B cell (primary cell): ENCODE data around the gene C20orf141. TPM values are rescaled to one million over a fixed set of nuclear protein-coding genes. Genes with fewer than 3 reads are reported as not detected.
"Not testable (repeated sequence)": the region's sequence is repeated elsewhere in the genome, so short reads cannot be mapped to it uniquely, and the experiment has no call there.

Source experiments
- ATAC-seq: fragments of 200-7000 bp; cut with Tn5 transposase; one replicate; pipeline ENCODE4 v1.10.0; 2021; ENCODE audit warnings: low read depth, mild to moderate bottlenecking, moderate number of reproducible peaks, moderate library complexity
- CTCF ChIA-PET: fragments of 350-600 bp; sonication (Branson Sonifier 250); formaldehyde crosslinking; loops from one replicate; lab custom pipeline; 2021; ENCODE audit warnings: antibody characterized with exemption, inconsistent platforms; lab: Charles Lee
- POLR2A ChIA-PET: fragments of 350-600 bp; sonication (Branson Sonifier 250); formaldehyde crosslinking; loops from one replicate; lab custom pipeline; 2021; ENCODE audit warnings: antibody characterized with exemption; lab: Charles Lee
- DNase-seq: peaks from one replicate; pipeline ENCODE4 v3.0.0; 2013
- H2AFZ ChIP-seq: 2 replicates; pipeline ENCODE4 v1.6.1; 2012; ENCODE audit warnings: mild to moderate bottlenecking, low read depth, low read length; ENCODE audit not compliant: insufficient read depth, poor library complexity, severe bottlenecking
- H3K27ac ChIP-seq, 2 donors: 1 replicate in 1 of 2; 2 replicates in 1 of 2; pipeline ENCODE4 v1.5.1; 2012 to 2013; ENCODE audit warnings: low read length in 2 of 2, mild to moderate bottlenecking in 2 of 2, moderate library complexity in 1 of 2
- H3K27me3 ChIP-seq, 4 experiments: fragments of 200-600 bp in 1 of 4; sonication (generic) in 1 of 4; replicated peaks in 1 of 4; 1 replicate in 2 of 4; 2 replicates in 2 of 4; pipeline versions ENCODE4 v1.6.1 to v1.7.0; 2013 to 2016; ENCODE audit warnings: low read length in 3 of 4, mild to moderate bottlenecking in 2 of 4, mixed read lengths in 1 of 4, moderate library complexity in 1 of 4; ENCODE audit not compliant: insufficient read depth in 4 of 4, control insufficient read depth in 3 of 4; ENCODE audit errors: control extremely low read depth in 1 of 4
- H3K36me3 ChIP-seq, 2 experiments: replicated peaks in 1 of 2; 1 replicate in 1 of 2; 2 replicates in 1 of 2; pipeline versions ENCODE4 v1.6.1 to v1.7.1; 2013; ENCODE audit warnings: low read length in 1 of 2; ENCODE audit not compliant: insufficient read depth in 2 of 2, control insufficient read depth in 1 of 2; ENCODE audit errors: control extremely low read depth in 1 of 2, extremely low read depth in 1 of 2
- H3K4me1 ChIP-seq, 2 donors: fragments of 200-600 bp in 1 of 2; sonication (generic) in 1 of 2; 1 replicate in 1 of 2; 2 replicates in 1 of 2; pipeline versions ENCODE4 v1.5.1 to v1.6.1; 2013 to 2017; ENCODE audit warnings: low read length in 2 of 2; ENCODE audit not compliant: control insufficient read depth in 2 of 2, insufficient read depth in 2 of 2
- H3K4me2 ChIP-seq: replicated peaks from 2 replicates; pipeline ENCODE3; 2012; ENCODE audit warnings: mild to moderate bottlenecking, low read depth, low read length; ENCODE audit not compliant: poor library complexity, severe bottlenecking
- H3K4me3 ChIP-seq, 5 experiments: fragments of 200-600 bp in 1 of 5; sonication (generic) in 1 of 5; 1 replicate in 3 of 5; 2 replicates in 2 of 5; pipeline versions ENCODE4 v1.5.1 to v1.7.0; 2011 to 2016; ENCODE audit warnings: low read length in 4 of 5, mild to moderate bottlenecking in 4 of 5, low read depth in 2 of 5, control low read depth in 1 of 5, moderate library complexity in 1 of 5; ENCODE audit not compliant: insufficient read depth in 1 of 5; ENCODE audit errors: control extremely low read depth in 1 of 5, extremely low read depth in 1 of 5
- H3K79me2 ChIP-seq: fragments of 200-600 bp; sonication (generic); one replicate; pipeline ENCODE4 v1.6.0; 2016; ENCODE audit warnings: low read length; ENCODE audit not compliant: control insufficient read depth, insufficient read depth
- H3K9ac ChIP-seq: fragments of 200-600 bp; sonication (generic); 2 replicates; pipeline ENCODE4 v1.6.1; 2017; ENCODE audit warnings: mild to moderate bottlenecking, low read length, moderate library complexity
- H3K9me3 ChIP-seq, 3 donors: one replicate each; pipeline versions ENCODE4 v1.6.1 to v1.7.1; 2013; ENCODE audit warnings: low read length in 2 of 3; ENCODE audit not compliant: control insufficient read depth in 2 of 3, insufficient read depth in 1 of 3; ENCODE audit errors: control extremely low read depth in 1 of 3
- H4K20me1 ChIP-seq: 2 replicates; pipeline ENCODE4 v1.6.0; 2012; ENCODE audit warnings: mild to moderate bottlenecking, low read length; ENCODE audit not compliant: insufficient read depth, control insufficient read depth, poor library complexity, severe bottlenecking
- H3K27ac Mint-ChIP-seq: one replicate; pipeline ENCODE4 v1.8.0; 2021; ENCODE audit warnings: mixed read lengths
- H3K27me3 Mint-ChIP-seq: one replicate; pipeline ENCODE4 v1.8.0; 2021; ENCODE audit warnings: mixed read lengths
- H3K4me1 Mint-ChIP-seq: one replicate; pipeline ENCODE4 v1.8.0; 2021; ENCODE audit warnings: mixed read lengths
- H3K4me3 Mint-ChIP-seq: one replicate; pipeline ENCODE4 v1.8.0; 2021; ENCODE audit warnings: mixed read lengths
- H3K9me3 Mint-ChIP-seq: one replicate; pipeline ENCODE4 v1.8.0; 2022; ENCODE audit warnings: mixed read lengths; ENCODE audit not compliant: insufficient read depth
- EZH2 ChIP-seq: IDR thresholded peaks from 2 replicates; pipeline ENCODE4 v1.6.1; 2012; ENCODE audit warnings: borderline replicate concordance, low read depth, mild to moderate bottlenecking, moderate library complexity, low read length; ENCODE audit not compliant: insufficient read depth, poor library complexity, severe bottlenecking
- WGBS: methylation state at CpG from one replicate; pipeline ENCODE4 v1.1.5; 2013; ENCODE audit warnings: missing lambda C conversion rate; ENCODE audit not compliant: insufficient coverage; 5-methylcytosine and 5-hydroxymethylcytosine counted together
- intact Hi-C: fragments of 100-400 bp; cut with micrococcal nuclease; formaldehyde crosslinking; loops from one replicate; pipeline ENCODE4 v1.10.0; 2022
- polyA plus RNA-seq: library from polyadenylated mRNA; depleted of rRNA; stranded (reverse); fragments of >200 nt; gene quantifications from 2 replicates; pipeline ENCODE4 v1.2.3, GENCODE V29; 2012
- total RNA-seq, 2 donors: library from RNA; stranded (reverse); fragments of 120-200 nt in 1 of 2; gene quantifications; 1 replicate in 1 of 2; 2 replicates in 1 of 2; pipeline versions ENCODE4 v1.2.3 to v1.2.4, GENCODE V29; 2013 to 2022
- TF ChIP-seq, protein P1 (sequence below): fragments of 200-600 bp; IDR thresholded peaks from one replicate; pipeline ENCODE4 v1.8.0; 2022; ENCODE audit warnings: antibody characterized with exemption, mild to moderate bottlenecking

Gene C20orf141
- total and polyA plus RNA-seq, 2 donors (not counting 1 experiment from before 2014, with no cell fraction given) = not detected

DNA sequence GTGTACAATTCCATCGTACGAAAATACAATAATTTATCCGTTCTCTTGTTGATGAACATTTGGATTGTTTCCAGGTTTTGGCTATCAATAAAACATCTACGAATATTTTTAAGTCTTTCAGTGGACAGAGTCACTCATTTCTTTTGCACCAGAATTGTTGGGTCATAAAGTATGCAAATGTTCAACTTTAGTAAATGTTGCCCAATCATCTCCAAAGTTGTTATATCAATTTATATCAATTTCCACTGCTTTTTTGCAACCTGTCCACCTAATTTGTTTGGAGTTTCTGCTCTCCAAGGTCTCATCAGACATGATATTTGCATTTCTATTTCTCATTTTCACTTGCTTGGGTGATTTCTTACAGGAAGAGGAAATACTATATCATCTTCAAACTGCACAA lies 11.9 kb downstream of the C20orf141 start:
- peaks cover 0 to 4% of the 10 kb centered on the region in 2 donors for H3K4me1 ChIP-seq
- H3K4me3 ChIP-seq = no peak overlapping the region
- no peak overlapping the region for H3K27ac Mint-ChIP-seq
- H3K27me3 ChIP-seq = peaks cover 0 to 15% (median 9%) of the 10 kb centered on the region in 4 experiments
- no peak overlapping the region for H3K27ac ChIP-seq
- H3K9me3 Mint-ChIP-seq = no peaks in the 10 kb centered on the region
- WGBS = no CpG with 5 or more reads among the region's 4 CpGs
- intact Hi-C loops = no loop called here
- H3K4me2 ChIP-seq = no peak overlapping the region
- H3K79me2 ChIP-seq = no peaks in the 10 kb centered on the region
- ChIA-PET CTCF (no interaction called here), POLR2A (no interaction called here)
- no peak overlapping the region for H2AFZ ChIP-seq
- no peak for DNase-seq
- peaks cover 0 to 1% (median 0%) of the 10 kb centered on the region in 3 donors for H3K9me3 ChIP-seq
- peaks cover 41% of the 10 kb centered on the region for H3K27me3 Mint-ChIP-seq
- H4K20me1 ChIP-seq = no peaks in the 10 kb centered on the region
- no peak for ATAC-seq
- no peak overlapping the region for H3K9ac ChIP-seq
- TF ChIP-seq, protein P1, sequence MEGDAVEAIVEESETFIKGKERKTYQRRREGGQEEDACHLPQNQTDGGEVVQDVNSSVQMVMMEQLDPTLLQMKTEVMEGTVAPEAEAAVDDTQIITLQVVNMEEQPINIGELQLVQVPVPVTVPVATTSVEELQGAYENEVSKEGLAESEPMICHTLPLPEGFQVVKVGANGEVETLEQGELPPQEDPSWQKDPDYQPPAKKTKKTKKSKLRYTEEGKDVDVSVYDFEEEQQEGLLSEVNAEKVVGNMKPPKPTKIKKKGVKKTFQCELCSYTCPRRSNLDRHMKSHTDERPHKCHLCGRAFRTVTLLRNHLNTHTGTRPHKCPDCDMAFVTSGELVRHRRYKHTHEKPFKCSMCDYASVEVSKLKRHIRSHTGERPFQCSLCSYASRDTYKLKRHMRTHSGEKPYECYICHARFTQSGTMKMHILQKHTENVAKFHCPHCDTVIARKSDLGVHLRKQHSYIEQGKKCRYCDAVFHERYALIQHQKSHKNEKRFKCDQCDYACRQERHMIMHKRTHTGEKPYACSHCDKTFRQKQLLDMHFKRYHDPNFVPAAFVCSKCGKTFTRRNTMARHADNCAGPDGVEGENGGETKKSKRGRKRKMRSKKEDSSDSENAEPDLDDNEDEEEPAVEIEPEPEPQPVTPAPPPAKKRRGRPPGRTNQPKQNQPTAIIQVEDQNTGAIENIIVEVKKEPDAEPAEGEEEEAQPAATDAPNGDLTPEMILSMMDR = no peak
- TF ChIP-seq EZH2 = no peak
- no peaks in the 10 kb centered on the region for H3K36me3 ChIP-seq
- H3K4me3 Mint-ChIP-seq = no peak overlapping the region
- H3K4me1 Mint-ChIP-seq = peaks cover 7% of the 10 kb centered on the region

- Histone ChIP-seq H3K27ac (no peak overlapping the region), H3K4me2 (no peak overlapping the region), H3K4me3 (no peak overlapping the region), H3K36me3 (no peaks in the 10 kb centered on the region), H4K20me1 (no peaks in the 10 kb centered on the region), H3K9me3 (peaks cover 0 to 1% (median 0%) of the 10 kb centered on the region in 3 donors), H3K4me1 (peaks cover 0 to 4% of the 10 kb centered on the region in 2 donors), H3K79me2 (no peaks in the 10 kb centered on the region), H2AFZ (no peak overlapping the region), H3K27me3 (peaks cover 0 to 14% (median 4%) of the 10 kb centered on the region in 4 experiments), H3K9ac (no peak overlapping the region)
- Mint-ChIP-seq H3K4me3 (no peak overlapping the region), H3K9me3 (no peaks in the 10 kb centered on the region), H3K27me3 (peaks cover 37% of the 10 kb centered on the region), H3K4me1 (peaks cover 6% of the 10 kb centered on the region), H3K27ac (no peak overlapping the region)
- ATAC-seq (no peak), DNase-seq (no peak)
- CTCF ChIA-PET = no interaction called here
- POLR2A ChIA-PET = no interaction called here
- TF ChIP-seq, protein P1 = no peak
- no peak for TF ChIP-seq EZH2
- 33% methylated on average over 1 of the region's 6 CpGs for WGBS
- intact Hi-C loops = no loop called here
Observed at GRCh38 chr20:2829376-2829775, 14.6 kb downstream of the C20orf141 start.

GRCh38 chr20:2831206-2831605 lies 16.4 kb downstream of the C20orf141 start:
- H3K27me3 ChIP-seq, H3K4me3 Mint-ChIP-seq, intact Hi-C loops, H4K20me1 ChIP-seq, H3K4me1 ChIP-seq, H3K36me3 ChIP-seq, H3K4me2 ChIP-seq, H3K27ac Mint-ChIP-seq, ATAC-seq, CTCF ChIA-PET, DNase-seq, H3K4me3 ChIP-seq, H3K9me3 Mint-ChIP-seq, H3K9me3 ChIP-seq, H2AFZ ChIP-seq, H3K9ac ChIP-seq, H3K79me2 ChIP-seq, H3K27ac ChIP-seq, H3K4me1 Mint-ChIP-seq: not testable (repeated sequence)
- POLR2A ChIA-PET = interaction anchor here (0.7 kb wide), 1 partner anchor 706 kb away, joined by 6 read pairs; no protein-coding TSS in a partner anchor
- H3K27me3 Mint-ChIP-seq = peaks cover 31% of the 10 kb centered on the region
- 100% methylated on average over 1 of the region's 7 CpGs for WGBS
